Small intestine (tissue), 7 donors: Measurements from ENCODE around the gene RAB13. TPM values are rescaled to one million over a fixed set of nuclear protein-coding genes. Genes with fewer than 3 reads are reported as not detected.
"Not testable (repeated sequence)": the region's sequence is repeated elsewhere in the genome, so short reads cannot be mapped to it uniquely, and the experiment has no call there.

ENCODE experiments used
- DNase-seq, 2 donors: peaks; one replicate each; pipeline versions ENCODE4 v3.0.0 to v3.0.0-alpha.2; 2013
- FAIRE-seq: peaks from 2 replicates; lab custom pipeline; 2012; peaks lifted over from hg19 to GRCh38; lab: Jason Lieb, UNC
- H3K27ac ChIP-seq, 3 donors: one replicate each; pipeline ENCODE4 v1.5.1; 2013; ENCODE audit warnings: low read length in 2 of 3, mild to moderate bottlenecking in 2 of 3, control low read depth in 1 of 3, inconsistent platforms in 1 of 3, low read depth in 1 of 3, moderate library complexity in 1 of 3
- H3K27me3 ChIP-seq, 3 donors: one replicate each; pipeline ENCODE4 v1.6.1; 2013; ENCODE audit warnings: low read length in 3 of 3, inconsistent platforms in 1 of 3; ENCODE audit not compliant: control insufficient read depth in 3 of 3, insufficient read depth in 3 of 3
- H3K36me3 ChIP-seq, 3 donors: one replicate each; pipeline ENCODE4 v1.6.1; 2013; ENCODE audit warnings: low read length in 3 of 3, inconsistent platforms in 1 of 3, low read depth in 1 of 3, mild to moderate bottlenecking in 1 of 3, moderate library complexity in 1 of 3; ENCODE audit not compliant: control insufficient read depth in 3 of 3, insufficient read depth in 2 of 3
- H3K4me1 ChIP-seq, 3 donors: one replicate each; pipeline ENCODE4 v1.6.1; 2013; ENCODE audit warnings: low read length in 2 of 3, inconsistent platforms in 1 of 3, low read depth in 1 of 3, mild to moderate bottlenecking in 1 of 3, moderate library complexity in 1 of 3; ENCODE audit not compliant: control insufficient read depth in 3 of 3, insufficient read depth in 2 of 3
- H3K4me3 ChIP-seq, 3 donors: one replicate each; pipeline ENCODE4 v1.5.1; 2013; ENCODE audit warnings: low read length in 3 of 3, control low read depth in 1 of 3, inconsistent platforms in 1 of 3, low read depth in 1 of 3, mild to moderate bottlenecking in 1 of 3, moderate library complexity in 1 of 3
- H3K9me3 ChIP-seq, 2 donors: one replicate each; pipeline ENCODE4 v1.6.1; 2013; ENCODE audit warnings: low read depth in 1 of 2, low read length in 1 of 2; ENCODE audit not compliant: control insufficient read depth in 2 of 2, insufficient read depth in 1 of 2
- WGBS, 3 donors: extraction: QIAGEN DNeasy Blood & Tissue Kit; methylation state at CpG; one replicate each; pipeline ENCODE4 v1.1.7; 2013; 5-methylcytosine and 5-hydroxymethylcytosine counted together
- polyA plus RNA-seq, 4 donors: library from polyadenylated mRNA; stranded (reverse) in 3 of 4; unstranded in 1 of 4; fragments of 200-250 nt in 3 of 4; fragments of 120-200 nt in 1 of 4; gene quantifications; one replicate each; pipeline versions ENCODE4 v1.2.1 to v1.2.3, GENCODE V29; 2013
- donor health status: healthy with polysubstance abuse.
- donor health status: control.
- donor health status: control.
- donor health status: Bipolar disorder and iron deficiency.
- donor health status: healthy.

The RAB13 gene
- polyA plus RNA-seq, 4 donors: 117 to 179 (median 136) TPM

DNA sequence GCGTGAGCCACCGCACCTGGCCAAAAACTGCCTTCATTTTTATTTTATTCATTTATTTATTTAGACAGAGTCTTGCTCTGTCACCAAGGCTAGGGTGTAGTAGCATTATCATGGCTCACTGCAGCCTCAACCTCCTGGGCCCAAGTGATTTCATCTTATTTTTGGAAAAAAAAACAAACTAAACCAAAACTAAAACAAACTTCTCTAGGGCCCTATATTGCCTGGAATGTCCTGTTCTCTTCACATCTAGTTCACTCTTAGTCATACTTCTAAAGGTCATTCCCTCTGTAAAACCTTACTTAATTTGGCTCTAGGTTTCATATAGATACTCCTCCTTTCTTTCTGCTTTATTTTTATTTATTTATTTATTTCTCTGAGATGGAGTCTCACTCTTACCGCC lies 20.0 kb upstream of the RAB13 start:
- H3K36me3 ChIP-seq: no peaks in the 10 kb centered on the region
- no peak overlapping the region for H3K4me3 ChIP-seq
- no peak for FAIRE-seq
- no peaks in the 10 kb centered on the region for H3K27me3 ChIP-seq
- no peaks in the 10 kb centered on the region for H3K4me1 ChIP-seq
- no peak overlapping the region for H3K27ac ChIP-seq
- 89 to 98% (median 97%) methylated on average over 3 of the region's 3 CpGs for WGBS, 3 donors
- H3K9me3 ChIP-seq: no peaks in the 10 kb centered on the region
- no peak for DNase-seq

- Histone ChIP-seq H3K4me1 (no peaks in the 10 kb centered on the region), H3K27ac (no peak overlapping the region), H3K36me3 (peaks cover 0 to 2% (median 1%) of the 10 kb centered on the region in 3 donors), H3K4me3 (no peak overlapping the region), H3K9me3 (no peaks in the 10 kb centered on the region), H3K27me3 (no peaks in the 10 kb centered on the region)
- WGBS, 3 donors: 77 to 81% (median 80%) methylated on average over 4 of the region's 4 CpGs
- DNase-seq (no peak), FAIRE-seq (no peak)
Measured at GRCh38 chr1:154000420-154000819, 14.3 kb upstream of the RAB13 start.

DNA sequence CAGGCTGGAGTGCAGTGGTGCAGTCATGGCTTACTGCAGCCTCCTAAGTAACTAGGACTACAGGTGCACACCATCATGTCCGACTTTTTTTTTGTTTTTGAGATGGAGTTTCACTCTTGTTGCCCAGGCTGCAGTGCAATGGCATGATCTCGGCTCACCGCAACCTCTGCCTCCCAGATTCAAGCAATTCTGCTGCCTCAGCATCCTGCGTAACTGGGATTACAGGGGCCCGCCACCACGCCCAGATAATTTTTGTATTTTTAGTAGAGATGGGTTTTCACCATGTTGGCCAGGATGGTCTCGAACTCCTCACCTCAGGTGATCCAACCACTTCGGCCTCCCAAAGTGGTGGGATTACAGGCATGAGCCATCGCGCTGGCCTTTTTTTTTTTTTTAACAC lies 10.7 kb upstream of the RAB13 start:
- WGBS, 3 donors: 94 to 96% (median 94%) methylated on average over 10 of the region's 10 CpGs
- not testable (repeated sequence) for H3K27ac ChIP-seq

GRCh38 chr1:153995640-153996039 lies 9.5 kb upstream of the RAB13 start:
- DNase-seq (no peak), FAIRE-seq (no peak)
- no peak overlapping the region for H3K4me3 ChIP-seq
- no peaks in the 10 kb centered on the region for H3K27me3 ChIP-seq
- peaks cover 0 to 33% (median 11%) of the 10 kb centered on the region in 3 donors for H3K36me3 ChIP-seq
- H3K9me3 ChIP-seq: no peaks in the 10 kb centered on the region
- WGBS, 3 donors: 93 to 98% (median 96%) methylated on average over 11 of the region's 11 CpGs
- peaks cover 0 to 14% (median 4%) of the 10 kb centered on the region in 3 donors for H3K4me1 ChIP-seq
- no peak overlapping the region for H3K27ac ChIP-seq

More for the DNA sequence above, 10.7 kb upstream of the RAB13 start:
- H3K9me3 ChIP-seq, H3K4me3 ChIP-seq, DNase-seq, FAIRE-seq, H3K27me3 ChIP-seq: not testable (repeated sequence)
- peaks cover 0 to 11% (median 4%) of the 10 kb centered on the region in 3 donors for H3K4me1 ChIP-seq
- peaks cover 0 to 33% (median 11%) of the 10 kb centered on the region in 3 donors for H3K36me3 ChIP-seq

DNA sequence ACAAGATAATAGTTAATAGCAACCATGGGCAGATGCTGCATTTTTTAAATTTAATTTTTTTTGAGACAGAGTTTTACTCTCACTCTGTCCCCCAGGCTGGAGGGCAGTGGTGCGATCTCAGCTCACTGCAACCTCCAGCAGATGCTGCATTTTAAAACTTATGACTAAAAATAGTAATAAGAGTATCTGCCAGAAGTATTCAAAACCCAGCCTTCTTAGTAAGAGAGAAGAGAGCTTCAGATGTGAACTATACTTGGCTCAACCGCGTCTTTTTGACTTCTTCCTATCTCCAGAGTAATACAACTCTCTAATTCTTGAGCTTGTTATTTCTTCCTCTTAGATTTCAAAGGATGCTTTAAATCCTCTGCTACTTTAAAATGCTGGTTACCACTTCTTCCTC lies 9.1 kb upstream of the RAB13 start:
- DNase-seq: no peak
- no peak for FAIRE-seq
- Histone ChIP-seq H3K27ac (no peak overlapping the region), H3K27me3 (no peaks in the 10 kb centered on the region), H3K36me3 (peaks cover 0 to 33% (median 11%) of the 10 kb centered on the region in 3 donors), H3K4me3 (no peak overlapping the region), H3K9me3 (no peaks in the 10 kb centered on the region), H3K4me1 (peaks cover 0 to 14% (median 4%) of the 10 kb centered on the region in 3 donors)
- 86 to 98% (median 92%) methylated on average over 3 of the region's 3 CpGs for WGBS, 3 donors

DNA sequence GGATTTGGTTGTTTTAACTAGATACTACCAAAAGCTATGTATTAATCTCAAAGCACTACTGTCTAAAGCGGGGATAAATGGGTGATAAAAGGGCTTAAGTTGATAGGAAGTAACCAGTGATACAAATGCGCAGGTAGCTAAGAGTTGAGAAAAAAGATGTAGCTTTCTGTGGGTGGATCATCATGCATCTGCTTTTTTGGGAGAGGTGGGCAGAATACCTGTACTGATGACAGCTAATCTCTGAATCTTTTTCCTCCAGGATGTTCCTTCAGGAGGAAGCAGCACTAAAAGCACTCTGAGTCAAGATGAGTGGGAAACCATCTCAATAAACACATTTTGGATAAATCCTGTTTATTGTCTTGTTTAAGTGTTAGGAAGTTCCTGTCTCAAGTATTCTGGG lies 5.7 kb upstream of the RAB13 start:
- Histone ChIP-seq H3K9me3 (no peaks in the 10 kb centered on the region), H3K27me3 (no peaks in the 10 kb centered on the region), H3K36me3 (peaks cover 0 to 33% (median 11%) of the 10 kb centered on the region in 3 donors), H3K4me3 (peak overlapping the region in 1 of 3 donors; percentile 82), H3K27ac (no peak overlapping the region), H3K4me1 (peaks cover 0 to 14% (median 4%) of the 10 kb centered on the region in 3 donors)
- no peak for DNase-seq
- 65 to 73% (median 71%) methylated on average over 2 of the region's 2 CpGs for WGBS, 3 donors
- FAIRE-seq: no peak

DNA sequence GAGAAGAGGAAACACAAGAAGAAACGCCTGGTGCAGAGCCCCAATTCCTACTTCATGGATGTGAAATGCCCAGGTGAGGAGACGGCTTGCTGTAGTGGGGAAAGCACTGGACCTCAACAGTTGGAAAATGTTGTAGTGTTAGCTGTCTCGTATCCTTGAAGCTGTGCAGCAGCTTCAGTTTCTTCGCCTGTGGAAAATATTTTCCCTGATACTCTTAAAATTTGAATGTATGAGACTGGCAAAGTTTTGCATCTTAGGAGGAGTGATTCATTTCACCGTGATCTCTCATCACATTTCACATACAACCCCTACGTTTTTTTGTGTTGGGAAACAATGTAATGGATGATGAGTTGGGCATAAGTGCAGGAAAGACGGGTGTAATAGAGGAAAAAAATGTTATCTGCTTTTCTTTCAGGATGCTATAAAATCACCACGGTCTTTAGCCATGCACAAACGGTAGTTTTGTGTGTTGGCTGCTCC lies 5.1 kb upstream of the RAB13 start:
- peaks cover 0 to 17% (median 4%) of the 10 kb centered on the region in 3 donors for H3K4me1 ChIP-seq
- no peaks in the 10 kb centered on the region for H3K9me3 ChIP-seq
- H3K27ac ChIP-seq: peak overlapping the region; percentile 76 to 96 (median 84)
- no peak for DNase-seq
- H3K4me3 ChIP-seq: peak overlapping the region; percentile 81 to 86 (median 82)
- H3K27me3 ChIP-seq: no peaks in the 10 kb centered on the region
- H3K36me3 ChIP-seq: peaks cover 0 to 33% (median 11%) of the 10 kb centered on the region in 3 donors
- 1 to 9% (median 1%) methylated on average over 9 of the region's 9 CpGs for WGBS, 3 donors
- FAIRE-seq: no peak

- DNase-seq: peak; percentile 97 to 100
- H3K4me1 ChIP-seq: peaks cover 0 to 17% (median 4%) of the 10 kb centered on the region in 3 donors
- no peaks in the 10 kb centered on the region for H3K27me3 ChIP-seq
- WGBS, 3 donors: 0% methylated on average over 36 of the region's 36 CpGs
- H3K4me3 ChIP-seq: peak within 1 kb of the TSS; percentile 81 to 86 (median 82)
- no peak for FAIRE-seq
- no peaks in the 10 kb centered on the region for H3K9me3 ChIP-seq
- peaks cover 0 to 33% (median 11%) of the 10 kb centered on the region in 3 donors for H3K36me3 ChIP-seq
- peak within 1 kb of the TSS; percentile 76 to 96 (median 84) for H3K27ac ChIP-seq
Measured at GRCh38 chr1:153990468-153991150, 4.5 kb upstream of the RAB13 start, which contains the start of gene RPS27. RPS27 (plus strand) TSS chr1:153990762; CDS start chr1:153990797, 35 bp downstream.
